ENCODE results near the gene LPGAT1. TPM values are rescaled to one million over a fixed set of nuclear protein-coding genes. Genes with fewer than 3 reads are reported as not detected.

The LPGAT1 gene
- total RNA-seq, 1 experiment from 2014 or later = 50.6 TPM

DNA sequence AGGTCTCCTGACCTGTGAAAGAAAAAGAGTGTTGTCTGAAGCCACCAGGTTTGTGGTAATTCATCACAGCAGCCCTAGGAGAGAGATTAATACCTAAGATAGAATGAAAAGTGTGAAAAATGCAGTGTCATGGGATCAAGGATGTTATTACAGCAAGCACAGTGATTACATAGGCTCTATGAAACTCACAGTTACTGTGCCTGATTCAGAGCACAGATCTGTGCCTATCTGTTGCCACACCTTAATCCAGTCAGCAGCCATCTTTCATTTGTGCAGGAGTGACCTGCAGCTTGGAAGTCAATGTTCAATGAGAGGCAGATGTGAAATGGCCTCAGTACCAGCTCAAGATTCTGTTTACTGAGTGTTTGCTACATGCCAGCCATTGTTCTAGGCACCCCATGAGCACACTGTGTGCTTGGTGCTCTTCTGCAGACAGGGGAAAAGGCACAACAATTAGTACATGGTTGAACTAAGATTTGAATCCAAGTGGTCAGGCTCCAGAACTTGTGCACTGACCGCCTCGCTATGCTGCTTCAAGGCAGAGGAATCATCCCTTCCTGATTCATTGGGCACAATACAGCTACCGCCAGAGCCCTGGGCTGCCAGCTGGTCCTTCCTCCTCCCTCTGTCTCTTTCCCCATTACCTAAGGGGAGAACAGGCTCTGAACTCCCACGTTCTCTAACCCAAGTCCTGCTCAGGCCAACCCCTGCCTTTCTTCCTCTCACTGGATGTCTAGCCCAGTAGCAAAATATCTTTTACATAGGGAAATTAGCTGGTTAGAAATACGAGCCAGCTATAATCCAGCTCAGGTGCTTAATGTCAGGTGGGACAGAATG lies 98.9 kb downstream of the LPGAT1 start:
- H3K79me2 ChIP-seq (ENCODE audit: insufficient read depth, low read length) = no peaks in the 10 kb centered on the region
- H3K27me3 ChIP-seq (ENCODE audit: insufficient read depth, low read length) = no peaks in the 10 kb centered on the region
- intact Hi-C loops (cut with micrococcal nuclease) = no loop called here
- peaks cover 25 to 26% of the 10 kb centered on the region in 2 experiments for H3K4me1 ChIP-seq (ENCODE audit: control insufficient read depth in 1 of 2, insufficient read depth in 2 of 2, low read length in 2 of 2)
- ChIA-PET POLR2A (no interaction called here), RAD21 (ENCODE audit: low non-redundant PET in 1 of 2, low total read pairs in 2 of 2, uncharacterized antibody in 2 of 2, unreplicated experiment in 2 of 2) (no interaction called here), CTCF (no interaction called here)
- no peaks in the 10 kb centered on the region for H3K9me3 ChIP-seq (ENCODE audit: control insufficient read depth in 1 of 2, insufficient read depth in 1 of 2, low read depth in 1 of 2, low read length in 2 of 2)
- no peak overlapping the region for H3K4me3 ChIP-seq (replicated peaks in 1 of 2; ENCODE audit: low read depth in 1 of 2, low read length in 2 of 2)
- H3K4me2 ChIP-seq (ENCODE audit: low read length) = no peak overlapping the region
- no peaks in the 10 kb centered on the region for H3K36me3 ChIP-seq (ENCODE audit: control insufficient read depth in 1 of 2, insufficient read depth in 2 of 2, low read length in 2 of 2)
- H3K9me2 ChIP-seq (ENCODE audit: insufficient read depth) = no peaks in the 10 kb centered on the region
- BruUV-seq (replicated peaks) = no TSS peak
- ATAC-seq = no peak
- DNase-seq (ENCODE audit: low read depth, low spot score) = no peak
- no peak overlapping the region for H3K27ac ChIP-seq (ENCODE audit: low read depth, low read length)
- H2AFZ ChIP-seq (ENCODE audit: low read depth, low read length, poor library complexity, severe bottlenecking) = no peak overlapping the region
- no peak overlapping the region for H3K9ac ChIP-seq (ENCODE audit: low read length)
- no peaks in the 10 kb centered on the region for H4K20me1 ChIP-seq (ENCODE audit: insufficient read depth)
- TF ChIP-seq YY1 (IDR thresholded peaks at IDR 0.05; ENCODE audit: extremely low read depth, insufficient replicate concordance, low read depth, low read length) (no peak), ELF1 (IDR thresholded peaks at IDR 0.05; ENCODE audit: borderline replicate concordance, low read depth) (no peak), POLR2A (IDR thresholded peaks at IDR 0.05; ENCODE audit: borderline replicate concordance, extremely low read depth, insufficient read depth, insufficient read length) (no peak)

DNA sequence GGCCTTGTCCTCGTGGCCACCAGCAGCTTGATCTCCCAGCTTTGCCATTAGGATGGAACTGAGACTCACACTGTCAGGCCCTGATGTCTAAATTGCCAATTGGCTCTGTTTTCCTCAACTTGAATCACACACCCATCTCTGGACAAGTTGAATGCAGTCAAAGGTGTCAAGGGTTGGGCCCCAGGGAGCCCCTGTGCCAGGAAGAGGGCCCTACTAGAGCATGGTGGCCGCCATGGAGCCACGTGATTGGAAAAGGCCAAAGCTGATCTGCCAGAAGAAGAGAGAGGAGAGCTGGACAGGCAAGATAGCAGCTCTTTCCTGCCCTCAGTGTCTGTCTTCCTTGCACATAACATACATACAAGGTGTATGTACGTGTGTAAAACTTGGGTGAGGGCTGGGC lies 100.2 kb downstream of the LPGAT1 start:
- Histone ChIP-seq H3K27me3 (ENCODE audit: insufficient read depth, low read length) (no peaks in the 10 kb centered on the region), H3K27ac (ENCODE audit: low read depth, low read length) (no peak overlapping the region), H2AFZ (ENCODE audit: low read depth, low read length, poor library complexity, severe bottlenecking) (no peak overlapping the region), H3K4me3 (replicated peaks in 1 of 2; ENCODE audit: low read depth in 1 of 2, low read length in 2 of 2) (no peak overlapping the region), H3K9me3 (ENCODE audit: control insufficient read depth in 1 of 2, insufficient read depth in 1 of 2, low read depth in 1 of 2, low read length in 2 of 2) (no peaks in the 10 kb centered on the region), H4K20me1 (ENCODE audit: insufficient read depth) (no peaks in the 10 kb centered on the region), H3K9ac (ENCODE audit: low read length) (no peak overlapping the region), H3K36me3 (ENCODE audit: control insufficient read depth in 1 of 2, insufficient read depth in 2 of 2, low read length in 2 of 2) (no peaks in the 10 kb centered on the region), H3K79me2 (ENCODE audit: insufficient read depth, low read length) (no peaks in the 10 kb centered on the region), H3K4me1 (ENCODE audit: control insufficient read depth in 1 of 2, insufficient read depth in 2 of 2, low read length in 2 of 2) (peaks cover 13 to 16% of the 10 kb centered on the region in 2 experiments), H3K4me2 (ENCODE audit: low read length) (no peak overlapping the region), H3K9me2 (ENCODE audit: insufficient read depth) (no peaks in the 10 kb centered on the region)
- BruUV-seq (replicated peaks) = no TSS peak
- DNase-seq (ENCODE audit: low read depth, low spot score) = no peak
- intact Hi-C loops (cut with micrococcal nuclease) = no loop called here
- POLR2A ChIA-PET = no interaction called here
- CTCF ChIA-PET = interaction anchor here (1.3 kb wide), 1 partner anchor 32 kb away, joined by 3 read pairs; no protein-coding TSS in a partner anchor
- no peak for ATAC-seq
- RAD21 ChIA-PET (ENCODE audit: low non-redundant PET in 1 of 2, low total read pairs in 2 of 2, uncharacterized antibody in 2 of 2, unreplicated experiment in 2 of 2) = no interaction called here
- TF ChIP-seq YY1 (IDR thresholded peaks at IDR 0.05; ENCODE audit: extremely low read depth, insufficient replicate concordance, low read depth, low read length) = no peak

Data from HCT116 (cell line).